HG03196 (cell line): Measurements from ENCODE around the gene LAMB4.

Experiments used
- ATAC-seq: cut with Tn5 transposase; IDR thresholded peaks from one replicate; pipeline ENCODE4 v1.9.1; 2021; ENCODE audit not compliant: unreplicated experiment

Gene LAMB4

GRCh38 chr7:108018668-108019067 lies 111.5 kb downstream of the LAMB4 start:
- ATAC-seq: no peak

GRCh38 chr7:108017776-108018151 lies 112.4 kb downstream of the LAMB4 start:
- ATAC-seq: no peak

- ATAC-seq: no peak
Measured at GRCh38 chr7:108016841-108017775, 113.1 kb downstream of the LAMB4 start.

- no peak for ATAC-seq
Measured at GRCh38 chr7:108015740-108016139, 114.4 kb downstream of the LAMB4 start.

- no peak for ATAC-seq
Measured at GRCh38 chr7:108014747-108015682, 115.1 kb downstream of the LAMB4 start.

- no peak for ATAC-seq
Measured at GRCh38 chr7:108014215-108014614, 115.9 kb downstream of the LAMB4 start.

GRCh38 chr7:108012499-108013430 lies 117.4 kb downstream of the LAMB4 start:
- no peak for ATAC-seq

- no peak for ATAC-seq
Measured at GRCh38 chr7:108010377-108010776, 119.8 kb downstream of the LAMB4 start.

- no peak for ATAC-seq
Measured at GRCh38 chr7:108009873-108010272, 120.3 kb downstream of the LAMB4 start.

GRCh38 chr7:108008827-108009226 lies 121.3 kb downstream of the LAMB4 start:
- no peak for ATAC-seq

GRCh38 chr7:108008240-108008639 lies 121.9 kb downstream of the LAMB4 start:
- ATAC-seq: no peak

- ATAC-seq: no peak
Measured at GRCh38 chr7:108007762-108008161, 122.4 kb downstream of the LAMB4 start.

GRCh38 chr7:108007261-108007660 lies 122.9 kb downstream of the LAMB4 start:
- ATAC-seq: no peak

GRCh38 chr7:108004220-108005142 lies 125.7 kb downstream of the LAMB4 start:
- ATAC-seq: no peak

GRCh38 chr7:108003599-108003935 lies 126.6 kb downstream of the LAMB4 start:
- ATAC-seq: no peak

GRCh38 chr7:108002726-108003598 lies 127.2 kb downstream of the LAMB4 start, which contains the start of gene LAMB1:
TSS of gene LAMB1 (minus strand) at chr7:108003161. CDS start at chr7:108002885, 276 bp downstream.
- ATAC-seq: no peak

- ATAC-seq: no peak
Measured at GRCh38 chr7:108001764-108002725, 128.1 kb downstream of the LAMB4 start.
